HG02870 (cell line): ENCODE data around the gene NELL2.
"Not testable (repeated sequence)": the region's sequence is repeated elsewhere in the genome, so short reads cannot be mapped to it uniquely, and the experiment has no call there.

ENCODE experiments used
- ATAC-seq: cut with Tn5 transposase; IDR thresholded peaks from one replicate; pipeline ENCODE4 v1.9.1; 2021; ENCODE audit warnings: mild to moderate bottlenecking, moderate library complexity; ENCODE audit not compliant: unreplicated experiment

The NELL2 gene

GRCh38 chr12:44847888-44848702, 28.0 kb downstream of the NELL2 start:
- ATAC-seq, result peak; percentile 58

DNA sequence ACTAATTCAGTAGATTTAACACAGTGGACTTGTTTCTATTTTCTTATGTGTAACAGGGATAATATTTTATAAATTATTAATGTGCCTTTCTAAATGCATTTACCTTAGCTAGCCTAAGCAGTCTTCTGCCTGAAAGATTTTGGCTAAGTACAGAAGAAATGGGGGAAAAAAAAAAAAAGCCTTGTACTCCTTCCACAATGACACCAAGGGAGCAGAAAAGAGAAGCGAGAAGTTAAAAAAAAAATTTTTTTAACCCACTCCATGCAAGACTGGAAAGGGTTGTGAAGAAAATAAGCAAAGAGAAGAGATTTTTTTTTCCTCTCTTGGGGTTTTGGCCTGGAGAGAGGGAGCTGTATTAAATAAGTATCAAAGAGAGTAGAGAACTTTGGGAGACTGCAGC, 28.7 kb downstream of the NELL2 start:
- ATAC-seq, result no peak

- no peak for ATAC-seq
Measured at GRCh38 chr12:44846826-44847225, 29.3 kb downstream of the NELL2 start.

DNA sequence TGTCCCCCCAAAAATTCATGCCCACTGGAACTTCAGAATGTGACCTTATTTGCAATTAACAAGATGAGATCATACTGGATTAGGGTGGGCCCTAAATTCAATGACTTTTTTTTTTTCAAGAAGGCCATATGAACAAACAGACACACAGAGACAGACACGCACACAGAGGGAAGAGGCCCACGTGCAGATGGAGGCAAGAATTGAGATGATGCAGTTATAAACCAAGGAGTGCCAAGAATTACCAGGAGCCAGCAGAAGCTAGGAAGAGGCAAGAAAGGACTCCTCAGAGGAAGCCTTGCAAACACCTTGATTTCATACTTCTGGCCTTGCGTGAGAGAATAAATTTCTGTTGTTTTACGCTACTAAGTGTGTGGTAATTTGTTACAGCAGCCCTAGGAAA, 33.4 kb downstream of the NELL2 start:
- ATAC-seq, result no peak

DNA sequence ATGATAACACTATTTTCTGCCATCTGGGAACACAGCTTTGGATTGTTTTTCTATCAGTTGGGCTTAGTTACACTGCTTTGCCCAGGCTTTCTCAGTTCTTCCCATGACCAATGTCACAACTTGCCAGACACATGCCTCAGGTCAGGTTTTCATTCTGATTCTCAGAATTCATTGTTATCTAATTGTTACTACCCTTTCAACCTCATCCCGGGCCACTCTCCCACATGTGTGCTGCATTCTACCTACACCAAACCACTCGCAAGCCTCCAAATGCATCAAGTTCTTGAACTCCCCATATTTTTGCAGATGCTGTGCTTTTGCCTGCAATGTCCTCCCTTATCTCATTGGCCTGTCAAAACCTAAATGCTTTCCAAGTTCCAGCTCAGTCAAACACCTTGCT, 36.3 kb downstream of the NELL2 start:
- ATAC-seq, result no peak

DNA sequence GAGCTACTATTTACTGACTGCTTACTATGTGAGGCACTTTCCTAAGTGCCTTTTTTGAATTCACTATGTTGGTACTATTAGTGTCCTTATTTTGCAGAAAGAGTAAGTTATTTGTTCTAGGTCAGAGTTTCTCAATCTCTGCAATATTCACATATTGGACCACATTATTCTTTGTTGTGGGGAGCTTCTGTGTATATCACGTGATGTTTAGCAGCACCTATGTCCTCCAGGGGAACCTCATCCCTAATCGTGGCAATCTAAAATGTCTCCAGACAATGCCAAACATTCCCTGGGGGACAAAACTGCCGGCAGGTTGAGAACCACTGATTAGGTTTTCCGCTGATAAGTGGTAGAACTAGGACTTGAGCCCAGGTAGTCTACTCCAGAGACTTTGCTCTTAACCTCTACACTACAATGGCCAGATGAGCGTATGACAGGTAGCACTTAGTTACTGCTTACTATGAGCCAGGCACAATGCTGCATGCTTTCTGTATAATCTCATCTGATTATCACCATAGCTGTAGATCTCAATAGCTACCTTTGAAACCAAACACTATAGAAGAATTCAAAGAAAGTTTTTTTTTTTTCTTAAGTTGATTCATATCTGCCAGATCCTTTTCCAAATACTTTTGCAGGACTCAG, 38.9 kb downstream of the NELL2 start:
- ATAC-seq, result no peak

- ATAC-seq, result no peak
Measured at GRCh38 chr12:44835641-44836379, 40.3 kb downstream of the NELL2 start.

GRCh38 chr12:44834996-44835395, 41.1 kb downstream of the NELL2 start:
- ATAC-seq, result not testable (repeated sequence)

GRCh38 chr12:44833561-44833960, 42.6 kb downstream of the NELL2 start:
- ATAC-seq, result no peak

DNA sequence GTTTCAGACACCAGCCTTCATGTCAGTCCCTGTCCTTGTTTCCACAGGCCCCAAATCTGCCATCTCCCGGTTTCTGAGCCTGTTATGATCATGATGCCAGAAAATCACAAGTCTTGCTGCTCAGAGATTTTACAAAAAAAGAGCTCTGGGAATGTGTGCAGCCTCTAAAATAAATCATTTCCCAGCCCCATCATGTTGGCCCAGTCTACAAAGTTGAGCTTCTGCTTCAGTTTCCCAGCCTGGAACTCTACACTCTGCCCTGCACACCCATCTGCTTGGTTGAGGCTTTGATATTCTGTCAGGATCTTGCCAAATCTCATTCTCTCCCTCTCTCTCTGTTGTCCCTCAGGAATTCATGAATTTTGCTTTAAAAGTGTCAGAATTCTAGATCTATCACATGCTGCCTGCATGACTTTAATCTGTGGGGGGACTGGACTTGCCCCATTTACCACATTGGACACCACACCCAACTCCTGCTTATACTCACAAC, 45.5 kb downstream of the NELL2 start:
- no peak for ATAC-seq

- no peak for ATAC-seq
Measured at GRCh38 chr12:44829045-44829444, 47.1 kb downstream of the NELL2 start.

GRCh38 chr12:44827832-44828438, 48.2 kb downstream of the NELL2 start:
- ATAC-seq, result no peak

DNA sequence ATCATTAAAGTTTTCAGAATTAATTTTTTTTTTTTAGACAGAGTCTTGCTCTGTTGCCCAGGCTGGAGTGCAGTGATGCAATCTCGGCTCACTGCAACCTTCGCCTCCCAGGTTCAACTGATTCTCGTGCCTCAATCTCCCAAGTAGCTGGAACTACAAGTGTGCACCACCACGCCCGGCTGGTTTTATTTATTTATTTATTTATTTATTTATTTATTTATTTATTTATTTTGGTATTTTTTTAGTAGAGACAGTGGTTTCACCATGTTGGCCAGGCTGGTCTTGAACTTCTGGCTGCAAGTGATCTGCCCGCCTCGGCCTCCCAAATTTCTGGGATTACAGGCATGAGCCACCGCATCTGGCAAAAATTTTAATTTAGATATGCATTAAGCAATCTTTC, 54.4 kb downstream of the NELL2 start:
- not testable (repeated sequence) for ATAC-seq

DNA sequence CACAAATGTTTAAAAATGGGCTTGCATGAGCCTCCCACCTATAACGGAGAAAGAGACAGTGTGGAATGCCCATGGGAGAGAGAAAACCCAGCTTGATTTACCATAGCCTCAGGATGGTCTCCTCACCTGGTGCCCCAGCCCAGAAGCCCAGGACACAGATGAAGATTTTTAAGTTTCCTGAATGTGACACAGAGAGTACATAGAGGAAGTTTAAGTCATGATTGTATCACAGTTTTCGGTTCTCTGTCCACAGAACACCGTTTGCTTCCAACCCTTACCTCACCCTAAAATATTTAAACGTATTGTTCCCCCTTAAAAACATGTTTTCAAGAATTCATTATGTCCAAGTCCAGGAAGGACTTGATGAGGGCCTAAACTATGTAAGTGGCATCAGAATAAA, 56.2 kb downstream of the NELL2 start:
- no peak for ATAC-seq

DNA sequence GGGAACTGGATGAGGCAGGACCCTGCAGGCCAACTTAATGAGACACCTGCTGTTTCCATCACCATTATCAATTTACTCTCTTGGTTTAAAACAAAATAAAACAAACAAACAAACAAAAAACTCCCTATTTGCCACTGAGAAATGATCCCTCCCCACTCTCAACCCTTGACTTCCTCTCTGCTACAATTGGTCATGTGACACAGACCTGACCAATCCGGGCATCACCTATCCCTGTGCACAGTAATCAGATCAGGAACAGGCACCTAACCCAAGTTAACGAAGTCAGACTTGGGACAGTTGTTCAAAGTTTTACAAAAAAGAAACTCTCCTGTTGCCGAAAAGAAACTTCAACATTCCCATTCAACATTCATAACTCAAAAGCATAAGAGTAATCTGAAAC, 58.4 kb downstream of the NELL2 start:
- peak; percentile 48 for ATAC-seq

- no peak for ATAC-seq
Measured at GRCh38 chr12:44816446-44817017, 59.6 kb downstream of the NELL2 start.

DNA sequence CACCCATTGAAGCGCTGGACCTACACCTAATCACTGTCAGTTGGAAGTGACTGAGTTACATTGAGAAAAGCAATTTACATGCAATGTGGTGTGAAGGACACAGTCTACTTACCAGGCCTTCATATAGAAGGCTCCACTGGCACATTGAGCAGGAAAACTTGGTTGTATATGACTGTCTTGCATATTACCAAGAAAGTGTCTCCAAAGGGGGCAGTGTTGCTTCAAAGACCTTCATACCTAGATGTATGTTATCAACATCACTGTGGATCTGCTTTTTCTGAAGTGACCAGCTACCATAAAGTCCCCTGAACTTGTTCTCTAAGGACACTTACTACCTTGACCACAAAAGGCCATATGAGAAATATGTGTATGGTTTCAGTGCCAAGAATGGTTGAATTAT, 64.1 kb downstream of the NELL2 start:
- no peak for ATAC-seq

DNA sequence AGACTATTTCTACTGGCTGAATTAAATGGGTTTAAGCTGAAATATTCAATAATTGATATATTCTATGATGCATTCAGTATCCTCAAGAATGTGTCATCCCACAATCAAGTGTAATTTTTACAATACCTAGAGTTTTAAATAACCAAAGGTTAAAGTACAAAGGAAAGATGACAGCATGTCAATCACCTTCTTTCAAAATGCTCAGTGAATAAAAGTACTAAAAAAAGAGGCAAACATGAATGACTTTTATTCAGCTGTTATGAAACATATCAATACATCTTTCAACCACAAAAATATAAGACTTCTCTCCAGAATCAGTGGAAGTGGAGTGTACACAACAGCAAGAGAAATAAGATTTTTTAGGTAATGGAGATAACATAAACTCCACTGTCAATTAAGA, 72.0 kb downstream of the NELL2 start:
- no peak for ATAC-seq

DNA sequence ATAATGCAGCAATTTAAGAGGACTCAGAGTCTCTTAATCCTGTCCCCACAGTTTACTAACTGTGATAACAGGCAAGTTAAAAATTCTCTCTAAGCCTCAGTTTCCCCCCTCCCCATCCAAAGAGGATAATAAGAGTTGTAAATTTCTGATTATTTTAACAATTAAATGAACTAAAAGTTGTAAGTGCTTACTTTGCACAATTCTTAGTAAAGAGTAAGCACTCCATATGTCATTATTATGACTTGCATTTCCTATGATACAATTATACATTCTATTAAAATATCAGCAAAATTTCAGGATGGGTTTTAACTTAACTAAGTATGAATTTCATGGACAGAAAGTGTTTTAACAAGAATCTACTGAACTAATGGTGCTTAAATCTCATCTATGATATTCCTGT, 80.1 kb downstream of the NELL2 start:
- ATAC-seq, result no peak

- no peak for ATAC-seq
Measured at GRCh38 chr12:44788731-44789130, 87.4 kb downstream of the NELL2 start.

GRCh38 chr12:44780221-44780790, 95.8 kb downstream of the NELL2 start:
- no peak for ATAC-seq
